GM21360 (cell line): ENCODE results near the gene CD74.
"Not testable (repeated sequence)": the region's sequence is repeated elsewhere in the genome, so short reads cannot be mapped to it uniquely, and the experiment has no call there.

Source experiments
- ATAC-seq: cut with Tn5 transposase; IDR thresholded peaks from one replicate; pipeline ENCODE4 v1.9.1; 2021; ENCODE audit warnings: mild to moderate bottlenecking, moderate library complexity; ENCODE audit not compliant: unreplicated experiment

The CD74 gene

GRCh38 chr5:150441813-150442698 lies 29.3 kb upstream of the CD74 start:
- ATAC-seq, result no peak

GRCh38 chr5:150440948-150441812 lies 28.5 kb upstream of the CD74 start:
- ATAC-seq, result no peak

GRCh38 chr5:150438873-150439546 lies 26.3 kb upstream of the CD74 start:
- ATAC-seq, result no peak

- peak; percentile 92 for ATAC-seq
Observed at GRCh38 chr5:150436141-150436680, 23.5 kb upstream of the CD74 start.

- ATAC-seq, result no peak
Observed at GRCh38 chr5:150434464-150434863, 21.8 kb upstream of the CD74 start.

DNA sequence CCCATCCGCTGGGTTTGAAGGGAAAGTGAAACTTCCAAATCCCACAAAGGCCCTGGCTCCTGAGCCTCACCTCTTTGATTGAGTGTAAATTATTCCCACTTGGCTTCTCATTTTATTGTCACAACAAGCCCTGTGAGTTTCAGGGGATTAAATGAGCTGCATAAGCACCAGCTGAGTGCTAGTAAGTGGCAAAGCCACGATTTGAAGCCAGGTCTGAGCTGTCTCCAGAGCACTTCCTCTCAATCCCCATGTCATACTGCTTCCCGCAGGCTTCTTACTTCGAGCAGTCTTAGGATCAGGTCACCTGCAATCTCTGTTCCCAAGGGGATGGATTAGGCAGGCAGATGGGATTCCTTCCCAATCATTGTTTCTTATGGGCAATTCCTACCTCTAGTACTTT lies 18.9 kb upstream of the CD74 start:
- no peak for ATAC-seq

GRCh38 chr5:150431048-150431447 lies 18.3 kb upstream of the CD74 start:
- no peak for ATAC-seq

DNA sequence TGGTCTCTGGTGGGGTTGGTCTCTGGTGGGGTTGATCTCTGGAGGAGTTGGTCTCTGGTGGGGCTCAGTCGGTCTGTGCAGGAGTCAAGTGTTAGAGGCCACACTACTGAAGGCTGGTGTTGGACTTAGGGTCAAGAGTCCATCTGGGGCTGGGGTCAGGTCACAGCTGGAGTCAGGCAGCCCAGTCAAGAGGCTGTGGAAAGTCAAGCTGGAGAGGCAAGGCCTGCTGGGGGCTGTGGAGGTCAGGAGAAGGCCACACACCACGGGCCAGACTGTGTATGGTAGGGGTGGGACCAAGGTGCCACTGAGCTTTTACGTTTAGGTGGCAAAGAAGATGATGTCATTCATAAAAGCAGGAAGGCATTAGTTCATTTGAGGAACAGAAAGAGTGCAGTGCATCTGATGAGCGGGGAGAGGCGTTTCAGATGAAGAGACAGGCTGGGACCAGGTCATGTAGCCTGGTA lies 16.7 kb upstream of the CD74 start:
- ATAC-seq, result no peak

- no peak for ATAC-seq
Observed at GRCh38 chr5:150428978-150429377, 16.3 kb upstream of the CD74 start.

- ATAC-seq, result no peak
Observed at GRCh38 chr5:150428106-150428876, 15.6 kb upstream of the CD74 start.

DNA sequence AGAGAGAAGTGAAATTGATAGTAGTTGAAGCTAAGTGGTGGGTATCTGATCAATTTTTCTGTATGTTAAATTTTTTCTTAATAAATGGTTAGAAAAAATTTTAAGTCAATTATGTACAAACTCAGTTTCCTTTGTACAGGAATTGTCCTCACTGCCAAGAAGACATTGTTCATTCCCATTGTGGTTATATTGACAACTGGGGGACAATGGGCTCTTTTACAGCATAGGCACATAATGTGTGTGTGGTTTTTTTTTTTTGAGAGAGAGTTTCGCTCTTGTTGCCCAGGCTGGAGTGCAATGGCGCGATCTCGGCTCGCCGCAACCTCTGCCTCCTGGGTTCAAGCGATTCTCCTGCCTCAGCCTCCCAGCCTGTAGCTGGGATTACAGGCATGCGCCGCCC lies 13.5 kb upstream of the CD74 start:
- not testable (repeated sequence) for ATAC-seq

DNA sequence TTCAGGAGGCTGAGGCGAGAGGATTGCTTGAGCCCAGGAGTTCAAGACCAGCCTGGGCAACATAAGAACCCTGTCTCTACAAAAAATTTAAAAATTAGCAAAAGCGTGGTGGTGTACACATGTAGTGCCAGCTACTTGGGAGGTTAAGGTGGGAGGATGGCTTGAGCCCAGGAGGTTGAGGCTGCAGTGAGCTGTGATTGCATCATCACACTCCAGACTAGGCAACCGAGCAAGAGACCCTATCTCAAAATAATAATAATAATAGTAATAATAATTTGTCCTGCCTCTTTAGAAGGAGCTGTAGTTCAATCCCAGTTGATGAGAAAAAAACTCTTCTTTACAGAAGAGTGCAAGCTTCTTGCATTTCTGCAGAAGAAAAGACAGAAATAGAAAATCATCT lies 10.0 kb upstream of the CD74 start:
- ATAC-seq, result no peak

- no peak for ATAC-seq
Observed at GRCh38 chr5:150422075-150422474, 9.4 kb upstream of the CD74 start.

GRCh38 chr5:150419630-150420270 lies 7.0 kb upstream of the CD74 start:
- ATAC-seq, result peak; percentile 60

DNA sequence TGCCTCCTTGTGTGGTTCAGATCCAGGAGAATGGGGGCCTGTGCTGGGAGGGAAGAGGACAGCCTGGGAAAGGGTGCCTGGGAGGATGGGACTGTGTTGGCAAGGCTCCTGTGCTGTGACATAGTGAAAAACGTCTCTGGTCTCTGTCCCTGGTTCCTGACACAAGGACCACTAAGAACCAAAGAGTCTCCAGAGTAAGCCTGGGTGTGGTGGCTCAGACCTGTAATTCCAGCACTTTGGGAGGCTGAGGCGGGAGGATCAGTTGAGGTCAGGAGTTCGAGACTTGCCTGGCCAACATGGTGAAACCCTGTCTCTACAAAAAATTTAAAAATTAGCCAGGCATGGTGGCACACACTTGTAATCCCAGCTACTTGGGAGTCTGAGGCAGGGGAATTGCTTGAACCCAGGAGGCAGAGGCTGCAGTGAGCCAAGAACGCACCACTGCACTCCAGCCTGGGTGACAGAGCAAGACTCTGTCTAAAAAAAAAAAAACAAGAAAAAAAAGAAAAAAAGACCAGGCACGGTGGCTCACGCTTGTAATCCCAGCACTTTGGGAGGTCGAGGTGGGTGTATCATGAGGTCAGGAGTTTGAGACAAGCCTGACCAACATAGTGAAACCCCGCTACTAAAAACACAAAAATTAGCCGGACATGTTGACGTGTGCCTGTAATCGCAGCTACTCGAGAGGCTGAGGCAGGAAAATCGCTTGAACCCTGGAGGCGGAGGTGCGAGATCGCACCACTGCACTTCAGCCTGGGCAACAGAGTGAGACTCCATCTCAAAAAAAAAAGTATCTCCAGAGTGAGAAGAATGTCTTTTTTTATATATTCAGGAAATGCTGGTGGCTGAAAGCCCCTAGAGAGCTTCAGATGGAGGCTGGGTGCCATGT lies 1.4 kb upstream of the CD74 start:
- ATAC-seq, result not testable (repeated sequence)

DNA sequence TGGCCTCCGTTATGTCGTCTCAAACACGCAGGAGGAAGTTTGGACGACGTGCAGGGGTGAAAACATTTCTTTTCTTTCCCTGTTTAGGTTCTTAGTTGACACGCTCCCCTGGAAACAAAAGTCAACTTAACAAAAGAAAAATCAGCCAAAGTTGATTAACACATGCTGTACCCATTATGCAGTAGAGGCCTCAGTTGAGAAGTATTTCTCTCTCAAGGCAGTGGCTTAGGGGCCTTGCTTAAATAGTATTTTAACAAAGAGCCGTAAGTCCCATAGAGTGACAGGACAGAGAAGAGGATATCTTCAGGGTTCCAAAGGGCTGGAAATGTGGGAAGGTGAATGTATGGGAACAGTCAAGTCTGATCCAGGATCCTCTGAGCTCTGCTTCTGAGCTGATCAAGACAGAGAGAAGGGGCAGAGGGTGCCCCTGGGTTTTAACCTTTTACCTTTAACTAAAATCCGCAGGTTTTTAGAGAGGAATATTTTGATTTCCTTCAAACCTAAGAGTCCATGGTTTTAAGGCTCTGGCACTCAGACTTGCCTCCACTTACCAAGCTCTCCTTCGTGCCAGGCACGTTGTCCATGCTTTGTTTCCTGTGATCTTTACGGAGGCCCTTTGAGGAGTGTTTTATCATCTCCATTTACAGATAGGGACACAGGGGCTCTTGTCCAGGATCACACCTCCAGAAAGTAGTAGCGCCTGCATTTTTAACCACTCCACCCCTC lies 629 bp upstream of the CD74 start:
- no peak for ATAC-seq

DNA sequence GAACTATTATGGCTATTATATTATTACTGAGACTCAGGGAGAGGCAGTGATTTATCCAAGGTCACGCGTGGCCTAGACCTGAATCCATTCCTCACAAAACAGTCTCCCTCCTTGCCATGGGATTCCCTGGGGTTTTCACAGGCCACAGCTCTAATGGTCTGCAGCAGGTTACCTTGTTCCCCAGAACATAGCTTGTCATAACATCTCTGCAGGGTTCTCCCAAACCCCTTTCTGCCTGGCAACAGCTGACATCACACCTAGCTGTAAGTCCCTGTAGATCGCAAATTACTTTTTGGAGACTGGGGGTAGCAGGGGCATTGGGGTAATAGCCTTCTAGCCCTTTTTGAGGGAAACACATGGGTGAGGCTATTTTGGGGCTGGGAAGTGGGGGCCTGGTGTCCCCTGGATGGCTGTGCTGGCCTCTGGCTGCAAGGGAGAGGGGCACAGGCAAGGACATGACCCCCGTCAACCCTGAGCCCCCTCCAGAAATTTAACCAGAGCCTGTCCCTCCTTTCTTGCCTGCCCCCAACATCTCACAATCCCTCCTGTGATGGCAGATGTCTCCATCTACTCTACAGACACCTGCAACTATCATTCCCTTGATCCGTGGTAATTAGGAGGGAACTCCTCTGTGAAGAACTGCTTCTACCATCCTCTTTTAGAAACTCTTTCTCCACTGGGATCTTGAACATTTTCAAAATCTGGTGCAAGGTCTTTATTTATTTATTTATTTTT lies 1.3 kb downstream of the CD74 start:
- no peak for ATAC-seq
